Measurements from ENCODE around the gene PGRMC2. TPM values are rescaled to one million over a fixed set of nuclear protein-coding genes. Genes with fewer than 3 reads are reported as not detected.

The PGRMC2 gene
- total and polyA plus RNA-seq, 2 of the 8 experiments (the other 6 are each of a cell fraction or from before 2014, with no cell fraction given), result 9.5 to 85.3 TPM

DNA sequence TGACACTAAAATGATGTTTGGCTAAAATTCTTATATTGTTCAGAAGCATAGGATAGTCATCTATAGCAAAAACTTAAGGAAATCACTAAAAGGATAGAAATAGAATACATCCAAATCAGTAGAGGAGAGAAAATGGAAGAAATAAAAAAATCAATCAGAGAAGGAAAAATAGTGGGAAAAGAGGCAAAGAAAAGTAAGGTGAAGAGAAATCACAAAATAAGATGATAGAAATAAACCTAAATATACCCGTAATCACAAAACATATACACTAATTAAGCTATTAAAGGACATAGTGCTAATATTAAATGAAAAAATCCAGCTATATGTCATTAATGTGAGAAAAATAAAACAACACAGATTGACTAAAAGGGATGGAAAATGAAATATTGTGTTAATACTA is 6.3 kb downstream of the PGRMC2 start:
- DNase-seq (ENCODE audit: low read depth in 1 of 2, low spot score in 2 of 2) (no peak), FAIRE-seq (no peak)
- H2BK12ac ChIP-seq (ENCODE audit: low read depth, low read length), result no peak overlapping the region
- H2AK5ac ChIP-seq (ENCODE audit: low read depth, low read length), result no peak overlapping the region
- no peak overlapping the region for H3K18ac ChIP-seq (ENCODE audit: extremely low read depth, low read length)
- TF ChIP-seq SIX5 (IDR thresholded peaks at IDR 0.05; ENCODE audit: low read depth, low read length) (no peak), EGR1 (IDR thresholded peaks at IDR 0.05; ENCODE audit: borderline replicate concordance, low read depth, low read length) (no peak), HDAC6 (IDR thresholded peaks at IDR 0.05; ENCODE audit: low read depth, low read length) (no peak), JUND (IDR thresholded peaks at IDR 0.05; ENCODE audit: low read length) (no peak), CBX8 (IDR thresholded peaks at IDR 0.05; ENCODE audit: borderline replicate concordance, low read depth, low read length) (no peak), POU5F1 (IDR thresholded peaks at IDR 0.05; ENCODE audit: low read depth, low read length) (no peak), SP4 (IDR thresholded peaks at IDR 0.05; ENCODE audit: low read length) (no peak), SIRT6 (IDR thresholded peaks at IDR 0.05; ENCODE audit: low read length) (no peak), NRF1 (IDR thresholded peaks at IDR 0.05; ENCODE audit: low read depth, low read length) (no peak), POLR2AphosphoS5 (IDR thresholded peaks at IDR 0.05; ENCODE audit: low read depth, low read length) (no peak), SUZ12 (IDR thresholded peaks at IDR 0.05; ENCODE audit: low read length) (no peak), HDAC2 (IDR thresholded peaks at IDR 0.05; ENCODE audit: borderline replicate concordance in 1 of 2, low read depth in 2 of 2, low read length in 2 of 2) (no peak)
- TF ChIP-seq, protein P1, sequence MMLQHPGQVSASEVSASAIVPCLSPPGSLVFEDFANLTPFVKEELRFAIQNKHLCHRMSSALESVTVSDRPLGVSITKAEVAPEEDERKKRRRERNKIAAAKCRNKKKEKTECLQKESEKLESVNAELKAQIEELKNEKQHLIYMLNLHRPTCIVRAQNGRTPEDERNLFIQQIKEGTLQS (IDR thresholded peaks at IDR 0.05; ENCODE audit: insufficient read depth, low read depth, low read length), result no peak
- H3K27me3 ChIP-seq (replicated peaks in 1 of 4; ENCODE audit: control insufficient read depth in 3 of 4, extremely low read depth in 1 of 4, insufficient read depth in 3 of 4, low read length in 3 of 4), result no peaks in the 10 kb centered on the region
- no peak overlapping the region for H3K4ac ChIP-seq (replicated peaks; ENCODE audit: insufficient read length, low read depth, low read length)
- no peak overlapping the region for H4K5ac ChIP-seq (ENCODE audit: insufficient read length, low read depth, low read length)
- H3K79me2 ChIP-seq (ENCODE audit: control insufficient read depth in 1 of 2, insufficient read depth in 2 of 2, low read length in 2 of 2), result peaks cover 9 to 100% of the 10 kb centered on the region in 2 experiments
- H3K4me3 ChIP-seq (ENCODE audit: extremely low read depth in 1 of 4, insufficient read depth in 2 of 4, low read depth in 3 of 4, low read length in 4 of 4), result no peak overlapping the region
- POLR2A ChIA-PET (ENCODE audit: partially characterized antibody), result interaction anchor here (1.5 kb wide), 1 partner anchor 9 kb away, joined by 5 read pairs; no protein-coding TSS in a partner anchor
- H3K9me3 ChIP-seq (ENCODE audit: insufficient read depth in 2 of 2, low read depth in 1 of 2, low read length in 1 of 2), result no peaks in the 10 kb centered on the region
- H2BK15ac ChIP-seq (ENCODE audit: low read length), result no peak overlapping the region
- H3K79me1 ChIP-seq (ENCODE audit: low read depth, low read length), result no peaks in the 10 kb centered on the region
- H4K8ac ChIP-seq (ENCODE audit: extremely low read depth, insufficient read depth, low read length), result no peak overlapping the region
- no peak overlapping the region for H3K4me2 ChIP-seq (ENCODE audit: insufficient read depth in 1 of 2, low read depth in 2 of 2, low read length in 2 of 2)
- H2BK120ac ChIP-seq (replicated peaks; ENCODE audit: low read depth, low read length), result no peak overlapping the region
- H2AFZ ChIP-seq (ENCODE audit: low read length), result no peak overlapping the region
- CTCF ChIA-PET (ENCODE audit: partially characterized antibody), result no interaction called here
- H3K23me2 ChIP-seq (ENCODE audit: low read depth, low read length), result peaks cover under 1% of the 10 kb centered on the region; the same call in 1 of the 2 replicates
- H2BK20ac ChIP-seq (ENCODE audit: low read length), result no peak overlapping the region
- peaks cover 1 to 4% of the 10 kb centered on the region in 2 experiments for H4K20me1 ChIP-seq (replicated peaks in 1 of 2; ENCODE audit: control insufficient read depth in 1 of 2, insufficient read depth in 2 of 2, low read length in 2 of 2)
- H3K36me3 ChIP-seq (ENCODE audit: control insufficient read depth in 2 of 4, insufficient read depth in 4 of 4, low read length in 3 of 4), result peaks cover 0 to 13% (median 0%) of the 10 kb centered on the region in 4 experiments; a peak in 1 of 8 replicates
- H3K14ac ChIP-seq (ENCODE audit: insufficient read length), result no peak overlapping the region
- H3K23ac ChIP-seq (ENCODE audit: insufficient read length), result no peak overlapping the region
- no peak overlapping the region for H3K56ac ChIP-seq (replicated peaks; ENCODE audit: insufficient read length, low read depth, low read length)
- peaks cover 0 to 2% (median 0%) of the 10 kb centered on the region in 4 experiments; a peak in 2 of 7 replicates for H3K4me1 ChIP-seq (replicated peaks in 1 of 4; ENCODE audit: control insufficient read depth in 3 of 4, insufficient read depth in 4 of 4, low read length in 3 of 4)
- 97% methylated on average over 1 of the region's 1 CpG; no CpG with 5 or more reads in 1 of the 2 experiments for WGBS, 2 experiments (ENCODE audit: extremely low coverage in 1 of 2, insufficient coverage in 1 of 2, insufficient read length in 1 of 2, insufficient replicate concordance in 2 of 2, low coverage in 1 of 2, low lambda C conversion rate in 2 of 2, missing lambda C conversion rate in 1 of 2)
- no peak overlapping the region for H2BK5ac ChIP-seq (ENCODE audit: low read depth, low read length)
- H4K91ac ChIP-seq (replicated peaks; ENCODE audit: insufficient read length, low read length), result no peak overlapping the region
- H3K9ac ChIP-seq (replicated peaks in 1 of 4; ENCODE audit: extremely low read depth in 1 of 4, low read depth in 3 of 4, low read length in 3 of 4), result no peak overlapping the region
- H3K27ac ChIP-seq (ENCODE audit: low read depth, low read length), result no peak overlapping the region
